Activated effector memory CD4-positive, alpha-beta T cell treated with anti-CD3 and anti-CD28 coated beads, Interleukin-2, amount 50 U/mL, for 16 hours (primary cell): ENCODE data around the gene PPARD.
"Not testable (repeated sequence)": the region's sequence is repeated elsewhere in the genome, so short reads cannot be mapped to it uniquely, and the experiment has no call there.

Source experiments
- DNase-seq: peaks from one replicate; pipeline ENCODE4 v3.0.0-alpha.2; 2020

PPARD gene

DNA sequence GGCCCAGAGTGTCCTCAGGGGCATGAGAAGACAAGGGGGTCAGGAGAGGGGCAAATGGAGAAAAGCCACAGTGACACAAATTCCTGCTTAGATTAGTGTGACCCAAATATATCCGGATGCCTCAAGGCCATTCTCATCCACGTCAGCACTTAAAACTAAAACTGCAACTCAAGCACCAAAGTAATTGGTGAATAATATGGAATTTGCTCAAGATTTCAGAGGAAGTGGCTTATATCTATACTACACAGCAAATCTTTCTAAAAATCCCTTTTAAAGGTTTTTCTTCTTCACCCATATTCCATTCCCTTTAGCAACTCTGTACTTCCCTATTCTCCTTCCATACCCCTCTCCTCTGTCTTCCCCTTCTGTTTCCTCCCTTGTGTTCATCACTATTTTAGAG, 29.6 kb upstream of the PPARD start:
- no peak for DNase-seq

GRCh38 chr6:35317483-35318195, 24.7 kb upstream of the PPARD start:
- no peak for DNase-seq

GRCh38 chr6:35318196-35319171, 23.9 kb upstream of the PPARD start:
- DNase-seq = no peak

GRCh38 chr6:35319346-35320030, 22.9 kb upstream of the PPARD start:
- DNase-seq = no peak

GRCh38 chr6:35320031-35320410, 22.3 kb upstream of the PPARD start:
- no peak for DNase-seq

DNA sequence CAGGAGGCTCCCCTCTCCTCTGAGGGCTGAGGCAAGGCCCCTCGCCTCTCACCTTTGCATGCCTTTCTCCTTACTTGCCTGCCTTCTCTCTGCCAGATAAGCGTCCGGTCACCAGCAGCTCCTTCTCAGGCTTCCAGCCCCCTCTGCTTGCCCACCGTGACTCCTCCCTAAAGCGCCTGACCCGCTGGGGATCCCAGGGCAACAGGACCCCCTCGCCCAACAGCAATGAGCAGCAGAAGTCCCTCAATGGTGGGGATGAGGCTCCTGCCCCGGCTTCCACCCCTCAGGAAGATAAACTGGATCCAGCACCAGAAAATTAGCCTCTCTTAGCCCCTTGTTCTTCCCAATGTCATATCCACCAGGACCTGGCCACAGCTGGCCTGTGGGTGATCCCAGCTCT, 21.3 kb upstream of the PPARD start:
- no peak for DNase-seq

- peak; percentile 90 for DNase-seq
These were observed 14.9 kb upstream of the PPARD start for GRCh38 chr6:35327349-35328027.

GRCh38 chr6:35328108-35328723, 14.1 kb upstream of the PPARD start:
- DNase-seq = no peak

- DNase-seq = not testable (repeated sequence)
These were observed 13.4 kb upstream of the PPARD start for GRCh38 chr6:35328965-35329364.

DNA sequence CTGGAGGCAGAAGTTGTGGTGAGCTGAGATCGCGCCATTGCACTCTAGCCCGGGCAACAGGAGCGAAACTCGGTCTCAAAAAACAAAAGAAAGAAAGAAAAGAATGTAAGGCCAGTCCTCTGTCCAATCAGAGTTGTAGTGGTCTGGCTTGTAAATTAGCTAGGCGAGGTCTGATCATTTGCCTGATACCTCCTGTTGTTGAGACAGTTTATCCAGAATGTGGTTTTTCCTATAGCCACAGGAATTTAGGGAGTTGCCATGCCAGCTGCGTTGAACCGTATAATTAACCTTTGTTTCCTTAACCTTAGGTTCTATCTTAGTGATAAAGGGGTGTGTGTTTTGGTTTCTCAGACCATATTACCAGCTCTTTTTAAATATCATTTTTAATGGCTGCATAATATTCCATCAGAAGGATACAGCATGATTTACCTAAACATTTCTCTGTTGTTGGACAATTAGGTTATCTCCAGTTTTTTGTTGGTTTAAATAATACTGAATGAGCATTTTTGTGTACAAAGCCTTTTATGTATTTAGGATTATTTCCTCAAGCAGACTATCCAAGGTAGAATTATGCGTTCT, 11.7 kb upstream of the PPARD start:
- DNase-seq = no peak

DNA sequence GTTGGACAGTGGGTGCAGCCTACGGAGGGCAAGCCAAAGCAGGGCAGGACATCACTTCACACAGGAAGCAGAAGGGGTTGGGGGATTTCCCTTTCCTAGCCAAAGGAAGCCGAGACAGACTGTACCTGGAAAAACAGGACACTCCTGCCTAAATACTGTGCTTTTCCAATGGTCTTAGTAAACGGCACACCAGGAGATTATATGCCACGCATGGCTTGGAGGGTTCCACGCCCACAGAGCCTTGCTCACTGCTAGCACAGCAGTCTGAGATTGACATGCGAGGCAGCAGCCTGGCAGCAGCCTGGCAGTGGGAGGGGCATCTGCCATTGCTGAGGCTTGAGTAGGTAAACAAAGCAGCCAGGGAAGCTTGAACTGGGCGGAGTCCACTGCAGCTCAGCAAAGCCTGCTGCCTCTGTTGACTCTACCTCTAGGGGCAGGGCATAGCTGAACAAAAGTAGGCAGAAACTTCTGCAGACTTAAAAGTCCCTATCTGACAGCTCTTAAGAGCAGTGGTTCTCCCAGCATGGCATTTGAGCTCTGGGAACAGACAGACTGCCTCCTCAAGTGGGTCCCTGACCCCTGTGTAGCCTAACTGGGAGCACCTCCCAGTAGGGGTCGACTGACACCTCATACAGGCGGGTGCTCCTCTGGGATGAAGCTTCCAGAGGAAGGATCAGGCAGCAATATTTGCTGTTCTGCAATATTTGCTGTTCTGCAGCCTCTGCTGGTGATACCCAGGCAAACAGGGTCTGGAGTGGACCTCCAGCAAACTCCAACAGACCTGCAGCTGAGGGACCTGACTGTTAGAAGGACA, 10.1 kb upstream of the PPARD start:
- peak; percentile 86 for DNase-seq

DNA sequence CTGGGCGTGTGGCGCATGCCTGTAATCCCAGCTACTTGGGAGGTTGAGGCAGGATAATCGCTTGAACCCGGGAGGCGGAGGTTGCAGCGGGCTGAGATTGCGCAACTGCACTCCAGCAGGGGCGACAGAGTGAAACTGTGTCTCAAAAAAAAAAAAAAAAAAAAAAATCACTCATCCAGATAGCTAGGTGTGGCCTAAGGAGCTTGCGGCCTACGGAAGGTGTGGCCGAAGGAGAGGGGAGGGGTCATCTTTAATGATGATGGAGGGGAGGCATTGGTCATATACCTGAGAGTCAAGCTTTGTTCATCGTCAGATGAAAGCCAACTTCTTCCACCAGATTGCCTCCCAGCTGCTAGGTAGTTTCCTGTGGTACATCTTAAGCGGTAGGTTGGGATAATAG, 801 bp upstream of the PPARD start:
- DNase-seq = no peak

DNA sequence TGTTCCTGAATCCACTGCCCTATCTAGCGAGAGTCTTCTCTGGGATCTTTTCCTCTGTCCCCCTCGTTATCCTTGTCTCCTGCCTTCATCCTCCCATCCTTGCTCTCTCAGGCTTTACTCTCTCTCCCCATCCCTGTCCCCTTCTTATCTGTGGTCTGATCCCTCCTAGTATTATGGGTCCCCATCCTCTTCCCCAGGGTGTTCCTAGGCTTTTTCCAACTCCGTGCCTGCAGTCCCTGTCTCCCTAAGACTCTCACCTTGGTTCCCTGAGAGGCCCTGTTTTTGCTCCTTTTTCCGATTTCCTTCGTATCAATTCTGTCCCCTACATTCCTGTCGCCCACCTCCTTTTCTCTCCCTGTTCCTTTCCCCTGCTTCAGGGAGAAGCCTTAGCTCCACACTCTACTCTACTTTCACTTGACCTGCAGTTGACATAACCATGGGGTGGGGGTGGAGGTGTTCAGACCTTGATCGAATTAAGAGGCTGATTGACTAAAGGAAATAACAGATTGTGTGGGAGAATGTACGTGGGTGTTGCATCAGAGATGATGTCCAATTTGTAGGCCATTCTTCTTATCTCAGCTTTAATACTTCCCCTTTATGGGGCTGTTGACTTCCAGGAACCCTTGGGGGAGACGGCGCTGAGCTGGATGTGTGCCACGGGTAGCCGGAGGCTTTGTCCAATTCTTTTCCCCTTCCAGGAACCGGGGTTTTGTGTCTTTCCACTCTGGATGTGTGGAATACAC, 905 bp downstream of the PPARD start:
- no peak for DNase-seq

- DNase-seq = no peak
These were observed 1.6 kb downstream of the PPARD start for GRCh38 chr6:35343835-35344550.

DNA sequence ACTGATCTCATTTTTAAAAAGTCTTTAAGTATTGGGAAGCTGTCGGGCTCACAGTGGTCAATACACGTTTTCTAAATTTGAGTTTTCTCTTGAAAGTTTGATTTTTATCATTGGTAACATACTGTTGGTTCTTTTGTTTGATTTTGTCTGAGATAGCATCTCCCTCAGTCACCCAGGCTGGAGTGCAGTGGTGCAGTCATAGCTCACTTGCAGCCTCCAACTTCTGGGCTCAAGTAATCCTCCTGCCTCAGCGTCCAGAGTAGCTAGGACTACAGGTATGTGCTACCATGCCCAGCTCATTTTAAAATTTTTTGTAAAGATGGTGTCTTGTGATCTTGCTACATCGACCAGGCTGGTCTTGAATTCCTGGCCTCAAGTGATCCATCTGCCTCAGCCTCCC, 9.1 kb downstream of the PPARD start:
- no peak for DNase-seq

GRCh38 chr6:35352735-35353134, 10.4 kb downstream of the PPARD start:
- DNase-seq = no peak

DNA sequence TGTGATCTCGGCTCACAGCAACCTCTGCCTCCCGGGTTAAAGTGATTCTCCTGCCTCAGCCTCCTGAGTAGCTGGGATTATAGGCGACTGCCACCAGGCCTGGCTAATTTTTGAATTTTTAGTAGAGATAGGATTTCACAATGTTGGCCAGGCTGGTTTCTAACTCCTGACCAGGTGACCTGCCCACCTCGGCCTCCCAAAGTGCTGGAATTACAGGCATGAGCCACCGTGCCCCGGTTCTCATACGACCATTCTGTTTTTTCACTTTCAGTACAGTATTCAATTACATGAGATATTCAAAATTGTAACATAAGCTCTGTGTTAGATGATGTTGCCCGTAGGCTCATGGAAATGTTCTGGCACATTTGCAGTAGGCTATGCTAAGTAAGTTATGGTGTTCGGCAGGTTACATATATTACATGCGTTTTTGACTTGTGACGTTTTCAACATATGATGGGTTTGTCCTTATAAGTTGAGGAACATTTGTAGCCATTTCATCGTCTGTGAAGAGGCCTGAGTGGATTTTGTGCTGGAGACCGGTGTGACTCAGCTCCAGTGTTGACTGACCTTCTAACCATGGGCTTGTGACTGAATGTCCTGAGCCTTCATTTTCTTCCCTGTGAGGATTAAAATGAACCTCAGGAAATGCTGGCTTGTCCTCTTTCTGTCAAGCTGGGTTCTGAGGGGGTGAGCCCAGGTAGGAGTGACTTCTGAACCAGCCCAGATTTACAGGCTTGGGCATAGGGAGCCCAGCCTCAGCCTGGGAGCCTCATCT, 12.2 kb downstream of the PPARD start:
- no peak for DNase-seq

- no peak for DNase-seq
These were observed 14.0 kb downstream of the PPARD start for GRCh38 chr6:35356391-35356790.

DNA sequence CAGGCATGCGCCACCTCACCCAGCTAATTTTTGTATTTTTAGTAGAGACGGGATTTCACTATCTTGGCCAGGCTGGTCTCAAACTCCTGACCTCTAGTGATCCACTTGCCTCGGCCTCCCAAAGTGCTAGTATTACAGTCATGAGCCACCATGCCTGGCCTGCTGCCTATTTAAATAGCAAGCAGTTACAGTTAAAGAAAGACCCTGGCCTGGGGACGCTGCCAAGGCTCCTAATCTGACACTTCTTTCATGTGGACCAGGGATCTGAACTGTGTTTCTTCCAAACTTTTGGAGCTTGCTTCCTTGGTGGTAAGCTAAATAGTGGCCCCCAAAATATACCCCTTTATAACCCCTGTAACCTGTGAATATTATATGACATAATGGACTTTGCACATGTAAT, 15.3 kb downstream of the PPARD start:
- no peak for DNase-seq
